ENCODE data around the gene SUN2.
"Not testable (repeated sequence)": the region's sequence is repeated elsewhere in the genome, so short reads cannot be mapped to it uniquely, and the experiment has no call there.

SUN2 gene

GRCh38 chr22:38755911-38756532 is at the start of gene SUN2:
SUN2 (minus strand) TSS chr22:38755998; CDS start chr22:38752628, 3,370 bp downstream.
- DNase-seq, result peak; percentile 95 to 99 (median 98)

GRCh38 chr22:38805041-38805593 is 49.3 kb upstream of the SUN2 start:
- DNase-seq, result not testable (repeated sequence)

- no peak for DNase-seq
These were observed 46.9 kb upstream of the SUN2 start for GRCh38 chr22:38802671-38803121.

- DNase-seq, result no peak
These were observed 43.6 kb upstream of the SUN2 start for GRCh38 chr22:38799265-38800002.

GRCh38 chr22:38798496-38798895 is 42.7 kb upstream of the SUN2 start:
- DNase-seq, result no peak

GRCh38 chr22:38796262-38796957 is 40.6 kb upstream of the SUN2 start:
- no peak for DNase-seq

GRCh38 chr22:38795569-38795968 is 39.8 kb upstream of the SUN2 start:
- DNase-seq, result no peak

- peak; percentile 96 to 99 (median 99) for DNase-seq
These were observed 38.1 kb upstream of the SUN2 start, which contains the start of gene DNAL4 for GRCh38 chr22:38793721-38794466. DNAL4 (minus strand) TSS chr22:38794143; CDS start chr22:38782731, 11,412 bp downstream.

GRCh38 chr22:38793317-38793716 is 37.5 kb upstream of the SUN2 start:
- no peak for DNase-seq

GRCh38 chr22:38792833-38793232 is 37.0 kb upstream of the SUN2 start:
- DNase-seq, result no peak

- no peak for DNase-seq
These were observed 33.8 kb upstream of the SUN2 start for GRCh38 chr22:38789606-38790005.

- no peak for DNase-seq
These were observed 33.0 kb upstream of the SUN2 start for GRCh38 chr22:38788846-38789245.

GRCh38 chr22:38788021-38788816 is 32.4 kb upstream of the SUN2 start:
- DNase-seq, result peak; percentile 42 to 46 (median 42)

- no peak for DNase-seq
These were observed 30.8 kb upstream of the SUN2 start for GRCh38 chr22:38786631-38787030.

GRCh38 chr22:38784856-38785255 is 29.1 kb upstream of the SUN2 start:
- DNase-seq, result no peak

GRCh38 chr22:38784035-38784434 is 28.2 kb upstream of the SUN2 start:
- DNase-seq, result no peak

GRCh38 chr22:38783095-38783615 is 27.4 kb upstream of the SUN2 start:
- no peak for DNase-seq

- peak; percentile 66 to 78 (median 68) for DNase-seq
These were observed 26.8 kb upstream of the SUN2 start for GRCh38 chr22:38782402-38783094.

- no peak for DNase-seq
These were observed 25.2 kb upstream of the SUN2 start for GRCh38 chr22:38781033-38781432.

- no peak for DNase-seq
These were observed 21.4 kb upstream of the SUN2 start for GRCh38 chr22:38777087-38777671.
